Keratinocyte (primary cell): ENCODE measurements around the gene JAK3.

Experiments used
- CTCF ChIP-seq, 3 experiments: IDR thresholded peaks in 1 of 3; conservative IDR thresholded peaks in 1 of 3; optimal IDR thresholded peaks in 1 of 3; 2 replicates in 2 of 3; 3 replicates in 1 of 3; pipeline versions ENCODE3 to v1.5.1; 2011; ENCODE audit warnings: low read length in 3 of 3, mild to moderate bottlenecking in 3 of 3, moderate library complexity in 2 of 3, control low read depth in 1 of 3, inconsistent platforms in 1 of 3; ENCODE audit not compliant: insufficient read depth in 2 of 3; ENCODE audit errors: extremely low read depth in 1 of 3
- EZH2 ChIP-seq: IDR thresholded peaks from one replicate; pipeline ENCODE4 v1.6.1; 2012; ENCODE audit warnings: inconsistent platforms, mild to moderate bottlenecking, low read length, moderate library complexity

- TF ChIP-seq EZH2: no peak
- no peak for TF ChIP-seq CTCF (optimal IDR thresholded peaks at IDR 0.05 in 1 of 3, IDR thresholded peaks at IDR 0.05 in 1 of 3, conservative IDR thresholded peaks at IDR 0.05 in 1 of 3; ENCODE audit: extremely low read depth in 1 of 3, insufficient read depth in 2 of 3, low read length in 3 of 3)
Measured at GRCh38 chr19:17797424-17798201, 50.2 kb downstream of the JAK3 start.
